Spleen (tissue), 7 donors: ENCODE measurements around the gene STK39.

Experiments used
- CTCF ChIP-seq, 11 experiments: fragments of 200-600 bp in 7 of 11; fragments of 450-650 bp in 4 of 11; sonication (generic) in 4 of 11; IDR thresholded peaks in 8 of 11; conservative IDR thresholded peaks in 3 of 11; 1 replicate in 7 of 11; 2 replicates in 4 of 11; pipeline versions ENCODE4 v1.4.0 to v1.8.0; 2016 to 2021; ENCODE audit warnings: antibody characterized with exemption in 11 of 11, inconsistent platforms in 4 of 11, mild to moderate bottlenecking in 1 of 11
- POLR2A ChIP-seq, 3 donors: fragments of 450-650 bp; IDR thresholded peaks; one replicate each; pipeline ENCODE4 v1.5.1; 2017; ENCODE audit warnings: antibody characterized with exemption in 3 of 3, mild to moderate bottlenecking in 1 of 3
- donor health status: DM: no; HTN: no; CAD: no; lungs with moderate emphysema.
- donor health status: DM: no; HTN: no; CAD: no.
- donor health status: DM: no; HTN: no; CAD: no.

GRCh38 chr2:167925758-167926157 lies 321.6 kb downstream of the STK39 start:
- TF ChIP-seq POLR2A (IDR thresholded peaks at IDR 0.05) (no peak), CTCF (IDR thresholded peaks at IDR 0.05 in 8 of 11, conservative IDR thresholded peaks at IDR 0.05 in 3 of 11) (no peak)
